ENCODE measurements around the gene COTL1. TPM values are rescaled to one million over a fixed set of nuclear protein-coding genes. Genes with fewer than 3 reads are reported as not detected.
"Not testable (repeated sequence)": the region's sequence is repeated elsewhere in the genome, so short reads cannot be mapped to it uniquely, and the experiment has no call there.

COTL1 gene
- total and polyA plus RNA-seq, 12 donors = 20.1 to 93.8 (median 54.3) TPM

- no peaks in the 10 kb centered on the region for H3K9me3 ChIP-seq (replicated peaks in 1 of 3)
- H3K27me3 ChIP-seq = no peaks in the 10 kb centered on the region
- TF ChIP-seq CTCF (IDR thresholded peaks at IDR 0.05) = no peak
- TF ChIP-seq POLR2A (IDR thresholded peaks at IDR 0.05) = no peak
- intact Hi-C loops (cut with DNase I) = no loop called here
- H3K36me3 ChIP-seq (replicated peaks in 1 of 2) = no peaks in the 10 kb centered on the region
- WGBS, 4 donors = 74 to 90% (median 86%) methylated on average over 9 to 14 of the region's 14 CpGs
- H3K4me3 ChIP-seq = no peak overlapping the region
- DNase-seq = no peak
- no peak overlapping the region for H3K27ac ChIP-seq
- H3K4me1 ChIP-seq (replicated peaks in 1 of 2) = no peaks in the 10 kb centered on the region
These were observed 58.5 kb downstream of the COTL1 start for GRCh38 chr16:84559311-84559932.

DNA sequence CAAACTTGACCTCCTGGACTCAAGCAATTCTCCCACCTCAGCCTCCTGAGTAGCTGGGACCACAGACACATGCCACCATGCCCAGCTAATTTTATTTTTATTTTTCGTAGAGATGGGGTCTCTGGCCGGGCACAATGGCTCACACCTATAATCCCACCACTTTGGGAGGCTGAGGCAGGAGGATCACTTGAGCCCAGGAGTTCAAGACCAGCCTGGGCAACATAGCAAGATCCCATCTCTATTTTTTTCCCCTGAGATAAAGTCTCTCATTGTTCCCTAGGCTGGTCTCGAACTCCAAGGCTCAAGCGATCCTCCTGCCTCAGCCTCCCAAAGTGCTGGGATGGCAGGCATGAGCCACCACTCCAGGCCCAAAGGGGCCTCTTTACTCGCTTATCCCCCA, 59.0 kb downstream of the COTL1 start:
- intact Hi-C loops (cut with DNase I); H3K4me3 ChIP-seq: not testable (repeated sequence)
- 77 to 93% (median 87%) methylated on average over 5 of the region's 5 CpGs for WGBS, 4 donors

GRCh38 chr16:84557504-84557903, 60.4 kb downstream of the COTL1 start:
- 63 to 67% (median 65%) methylated on average over 6 of the region's 6 CpGs for WGBS, 4 donors
- TF ChIP-seq POLR2A (IDR thresholded peaks at IDR 0.05) = no peak
- no peak for TF ChIP-seq CTCF (IDR thresholded peaks at IDR 0.05)
- no peaks in the 10 kb centered on the region for H3K9me3 ChIP-seq (replicated peaks in 1 of 3)

More for the DNA sequence above, 59.0 kb downstream of the COTL1 start:
- not testable (repeated sequence) for H3K27me3 ChIP-seq; H3K27ac ChIP-seq; DNase-seq; H3K9me3 ChIP-seq (replicated peaks in 1 of 3); H3K4me1 ChIP-seq (replicated peaks in 1 of 2); H3K36me3 ChIP-seq (replicated peaks in 1 of 2)

DNA sequence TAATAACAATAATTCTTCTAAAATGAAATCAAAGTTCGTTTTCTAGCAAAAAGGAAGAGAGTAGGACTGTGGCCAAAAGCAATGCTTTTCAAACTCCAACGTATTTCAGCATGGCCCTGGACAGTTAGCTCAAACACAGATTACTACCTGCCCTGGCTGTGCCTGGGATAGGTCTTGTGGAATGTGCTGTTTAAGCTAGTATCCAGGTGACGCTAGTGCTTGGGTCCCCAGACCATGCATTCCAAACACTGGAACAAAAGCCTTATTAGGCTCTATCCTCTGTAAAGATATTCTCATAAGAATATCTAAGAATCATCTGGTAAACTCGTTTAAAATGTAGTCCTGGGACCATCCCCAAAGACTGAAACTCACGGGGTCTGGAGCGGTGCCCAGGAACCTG, 60.8 kb downstream of the COTL1 start:
- Histone ChIP-seq H3K4me3 (no peak overlapping the region), H3K27me3 (no peaks in the 10 kb centered on the region), H3K9me3 (replicated peaks in 1 of 3) (no peaks in the 10 kb centered on the region), H3K27ac (no peak overlapping the region), H3K4me1 (replicated peaks in 1 of 2) (no peaks in the 10 kb centered on the region), H3K36me3 (replicated peaks in 1 of 2) (no peaks in the 10 kb centered on the region)
- TF ChIP-seq POLR2A (IDR thresholded peaks at IDR 0.05) (no peak), CTCF (IDR thresholded peaks at IDR 0.05) (no peak)
- DNase-seq = no peak
- intact Hi-C loops (cut with DNase I) = no loop called here
- WGBS, 4 donors = 57 to 62% (median 58%) methylated on average over 6 of the region's 6 CpGs

More at GRCh38 chr16:84557504-84557903, 60.4 kb downstream of the COTL1 start:
- Histone ChIP-seq H3K4me3 (no peak overlapping the region), H3K27me3 (no peaks in the 10 kb centered on the region), H3K4me1 (replicated peaks in 1 of 2) (no peaks in the 10 kb centered on the region), H3K27ac (no peak overlapping the region), H3K36me3 (replicated peaks in 1 of 2) (no peaks in the 10 kb centered on the region)
- intact Hi-C loops (cut with DNase I) = no loop called here
- DNase-seq = no peak

Data from adrenal gland (tissue), 12 donors.